HL-60 (cell line): ENCODE data around the gene TOP1.

Source experiments
- DNase-seq, 2 experiments: peaks; one replicate each; pipeline ENCODE4 v3.0.0-alpha.2; 2010 to 2020; ENCODE audit warnings: low read depth in 1 of 2, low spot score in 1 of 2
- H3K27ac ChIP-seq: fragments of 250-450 bp; sonication (Bioruptor Pico); replicated peaks from 2 replicates; pipeline ENCODE4 v1.5.1; 2020; ENCODE audit warnings: mild to moderate bottlenecking, moderate library complexity
- H3K27me3 ChIP-seq: fragments of 250-450 bp; sonication (Bioruptor Pico); 2 replicates; pipeline ENCODE4 v1.5.1; 2021; ENCODE audit warnings: mild to moderate bottlenecking, moderate library complexity; ENCODE audit not compliant: insufficient read depth, poor library complexity, severe bottlenecking
- H3K4me3 ChIP-seq: replicated peaks from 2 replicates; pipeline ENCODE4 v1.5.1; 2011; ENCODE audit warnings: mild to moderate bottlenecking, control low read depth, low read length; ENCODE audit not compliant: insufficient read depth
- CTCF ChIP-seq: IDR thresholded peaks from one replicate; pipeline ENCODE4 v1.5.1; 2011; ENCODE audit warnings: low read length, control low read depth, inconsistent platforms; ENCODE audit not compliant: insufficient read depth
- GABPA ChIP-seq: IDR thresholded peaks from 2 replicates; pipeline ENCODE4 v1.6.1; 2012; ENCODE audit warnings: low read depth
- POLR2AphosphoS5 ChIP-seq: IDR thresholded peaks from 2 replicates; pipeline ENCODE4 v1.6.1; 2012; ENCODE audit warnings: low read depth
- SPI1 ChIP-seq: IDR thresholded peaks from 2 replicates; pipeline ENCODE4 v1.6.1; 2012; ENCODE audit warnings: low read depth, mild to moderate bottlenecking, borderline replicate concordance
- TF ChIP-seq, protein P1 (sequence below): IDR thresholded peaks from 2 replicates; pipeline ENCODE4 v1.6.1; 2012; ENCODE audit warnings: low read depth; ENCODE audit not compliant: insufficient replicate concordance

TOP1 gene

GRCh38 chr20:41135187-41135887 is 106.7 kb downstream of the TOP1 start:
- peak; percentile 28 to 35 for DNase-seq
- no peak overlapping the region for H3K4me3 ChIP-seq
- peaks cover 6% of the 10 kb centered on the region for H3K27me3 ChIP-seq
- peak; percentile 92 for TF ChIP-seq CTCF
- TF ChIP-seq, protein P1, sequence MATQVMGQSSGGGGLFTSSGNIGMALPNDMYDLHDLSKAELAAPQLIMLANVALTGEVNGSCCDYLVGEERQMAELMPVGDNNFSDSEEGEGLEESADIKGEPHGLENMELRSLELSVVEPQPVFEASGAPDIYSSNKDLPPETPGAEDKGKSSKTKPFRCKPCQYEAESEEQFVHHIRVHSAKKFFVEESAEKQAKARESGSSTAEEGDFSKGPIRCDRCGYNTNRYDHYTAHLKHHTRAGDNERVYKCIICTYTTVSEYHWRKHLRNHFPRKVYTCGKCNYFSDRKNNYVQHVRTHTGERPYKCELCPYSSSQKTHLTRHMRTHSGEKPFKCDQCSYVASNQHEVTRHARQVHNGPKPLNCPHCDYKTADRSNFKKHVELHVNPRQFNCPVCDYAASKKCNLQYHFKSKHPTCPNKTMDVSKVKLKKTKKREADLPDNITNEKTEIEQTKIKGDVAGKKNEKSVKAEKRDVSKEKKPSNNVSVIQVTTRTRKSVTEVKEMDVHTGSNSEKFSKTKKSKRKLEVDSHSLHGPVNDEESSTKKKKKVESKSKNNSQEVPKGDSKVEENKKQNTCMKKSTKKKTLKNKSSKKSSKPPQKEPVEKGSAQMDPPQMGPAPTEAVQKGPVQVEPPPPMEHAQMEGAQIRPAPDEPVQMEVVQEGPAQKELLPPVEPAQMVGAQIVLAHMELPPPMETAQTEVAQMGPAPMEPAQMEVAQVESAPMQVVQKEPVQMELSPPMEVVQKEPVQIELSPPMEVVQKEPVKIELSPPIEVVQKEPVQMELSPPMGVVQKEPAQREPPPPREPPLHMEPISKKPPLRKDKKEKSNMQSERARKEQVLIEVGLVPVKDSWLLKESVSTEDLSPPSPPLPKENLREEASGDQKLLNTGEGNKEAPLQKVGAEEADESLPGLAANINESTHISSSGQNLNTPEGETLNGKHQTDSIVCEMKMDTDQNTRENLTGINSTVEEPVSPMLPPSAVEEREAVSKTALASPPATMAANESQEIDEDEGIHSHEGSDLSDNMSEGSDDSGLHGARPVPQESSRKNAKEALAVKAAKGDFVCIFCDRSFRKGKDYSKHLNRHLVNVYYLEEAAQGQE, result no peak
- TF ChIP-seq SPI1, result no peak
- no peak for TF ChIP-seq GABPA
- TF ChIP-seq POLR2AphosphoS5, result no peak
- no peak overlapping the region for H3K27ac ChIP-seq

DNA sequence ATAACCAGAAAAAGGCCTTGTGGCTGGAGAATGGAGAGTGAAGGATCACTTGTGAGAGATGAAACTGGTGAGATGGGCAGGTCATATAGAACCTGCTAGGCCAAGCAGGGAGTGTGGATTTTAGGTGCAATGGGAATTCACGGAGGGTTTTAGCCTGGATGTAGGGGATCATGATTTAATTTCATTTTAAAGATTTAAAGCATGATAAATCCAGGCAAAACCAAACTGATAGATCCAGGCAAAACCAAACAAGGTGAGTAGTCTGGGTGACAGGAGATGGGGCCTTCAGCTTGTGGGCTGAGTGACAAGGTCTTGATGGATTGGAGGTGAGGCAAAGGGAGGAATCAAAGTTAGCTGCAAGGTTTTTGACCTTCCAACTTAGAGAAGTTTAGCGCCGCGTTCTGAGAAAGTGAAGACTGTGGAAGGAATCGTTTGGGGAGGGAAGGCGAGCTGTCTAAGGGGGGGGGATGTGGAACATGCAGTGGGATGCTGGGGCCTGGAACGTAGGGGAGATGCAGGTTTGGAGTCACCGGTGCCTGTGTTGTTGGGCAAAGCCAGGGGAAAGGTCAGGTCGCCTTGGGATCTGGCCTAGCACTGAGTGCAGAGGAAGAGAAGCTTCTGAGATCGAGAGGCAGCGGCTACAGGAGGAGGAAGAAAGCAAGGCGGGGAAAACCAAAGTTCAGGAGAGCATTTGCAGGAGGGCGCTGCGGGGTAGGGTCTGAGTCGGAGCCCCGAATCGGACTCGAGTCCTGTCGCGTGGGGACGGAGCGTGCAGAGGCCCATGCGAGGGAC is 107.5 kb downstream of the TOP1 start:
- peak overlapping the region; percentile 93 for H3K4me3 ChIP-seq
- DNase-seq, result no peak
- no peak for TF ChIP-seq CTCF
- TF ChIP-seq, protein P1, result no peak
- TF ChIP-seq POLR2AphosphoS5, result no peak
- no peak for TF ChIP-seq SPI1
- TF ChIP-seq GABPA, result no peak
- H3K27ac ChIP-seq, result no peak overlapping the region
- H3K27me3 ChIP-seq, result peaks cover 6% of the 10 kb centered on the region

- no peak within 1 kb of the TSS for H3K27ac ChIP-seq
- peak; percentile 56 to 63 for DNase-seq
- H3K4me3 ChIP-seq, result peak within 1 kb of the TSS; percentile 93
- TF ChIP-seq CTCF, result no peak
- TF ChIP-seq, protein P1, result no peak
- TF ChIP-seq SPI1, result no peak
- H3K27me3 ChIP-seq, result peaks cover 6% of the 10 kb centered on the region
Observed at GRCh38 chr20:41136680-41137613, 108.3 kb downstream of the TOP1 start, which contains the start of gene PLCG1. PLCG1 (plus strand) TSS chr20:41137543; CDS start chr20:41137642, 99 bp downstream.
